NCI-H2081 (cell line): ENCODE results near the gene FAM78A.

Experiments
- DNase-seq, 2 experiments: peaks; one replicate each; lab custom pipeline; 2025; lab: John Stamatoyannopoulos, UW

FAM78A gene, protein sequence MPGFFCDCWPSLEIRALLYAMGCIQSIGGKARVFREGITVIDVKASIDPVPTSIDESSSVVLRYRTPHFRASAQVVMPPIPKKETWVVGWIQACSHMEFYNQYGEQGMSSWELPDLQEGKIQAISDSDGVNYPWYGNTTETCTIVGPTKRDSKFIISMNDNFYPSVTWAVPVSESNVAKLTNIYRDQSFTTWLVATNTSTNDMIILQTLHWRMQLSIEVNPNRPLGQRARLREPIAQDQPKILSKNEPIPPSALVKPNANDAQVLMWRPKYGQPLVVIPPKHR

DNA sequence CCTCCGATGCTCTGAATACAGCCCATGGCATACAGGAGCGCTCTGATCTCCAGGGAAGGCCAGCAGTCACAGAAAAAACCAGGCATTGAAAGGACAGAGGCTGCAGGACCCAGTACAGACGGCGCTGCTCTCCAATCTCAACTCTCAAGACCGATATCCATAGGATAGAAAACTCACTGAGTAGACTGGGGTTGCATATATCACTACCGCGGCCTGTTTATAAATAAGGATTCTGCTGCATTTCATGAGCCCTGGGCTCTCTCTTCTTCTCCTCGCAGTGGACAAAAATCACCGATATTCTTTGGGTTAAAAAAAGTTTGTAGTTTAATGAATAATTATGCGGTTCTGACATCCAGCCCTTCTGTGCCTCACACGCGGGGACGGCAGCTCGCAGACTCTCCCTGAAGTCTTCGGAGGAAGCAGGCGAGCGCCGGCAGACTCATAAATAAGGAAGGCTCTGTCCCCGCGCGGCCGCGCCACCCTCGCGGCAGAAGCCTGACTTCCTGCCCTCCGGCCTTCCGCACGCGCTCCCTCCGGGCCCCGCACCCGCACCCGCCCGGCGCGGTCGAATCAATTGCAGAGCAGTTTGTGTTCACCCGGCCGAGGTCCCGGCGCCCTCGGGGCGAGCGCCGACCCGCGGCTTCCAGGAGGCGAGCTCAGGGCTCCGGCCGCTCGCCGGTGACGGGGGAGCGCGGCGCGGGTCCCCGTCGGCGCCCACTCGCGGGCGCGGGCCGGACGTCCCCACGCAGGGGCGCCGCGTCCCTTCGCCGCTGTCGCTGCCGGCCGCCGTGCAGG lies at the start of gene FAM78A:
Gene FAM78A (minus strand): TSS at position 417 of the 795 bp plus-strand sequence. CDS start 331 bp downstream, at position 86.
- DNase-seq: no peak

DNA sequence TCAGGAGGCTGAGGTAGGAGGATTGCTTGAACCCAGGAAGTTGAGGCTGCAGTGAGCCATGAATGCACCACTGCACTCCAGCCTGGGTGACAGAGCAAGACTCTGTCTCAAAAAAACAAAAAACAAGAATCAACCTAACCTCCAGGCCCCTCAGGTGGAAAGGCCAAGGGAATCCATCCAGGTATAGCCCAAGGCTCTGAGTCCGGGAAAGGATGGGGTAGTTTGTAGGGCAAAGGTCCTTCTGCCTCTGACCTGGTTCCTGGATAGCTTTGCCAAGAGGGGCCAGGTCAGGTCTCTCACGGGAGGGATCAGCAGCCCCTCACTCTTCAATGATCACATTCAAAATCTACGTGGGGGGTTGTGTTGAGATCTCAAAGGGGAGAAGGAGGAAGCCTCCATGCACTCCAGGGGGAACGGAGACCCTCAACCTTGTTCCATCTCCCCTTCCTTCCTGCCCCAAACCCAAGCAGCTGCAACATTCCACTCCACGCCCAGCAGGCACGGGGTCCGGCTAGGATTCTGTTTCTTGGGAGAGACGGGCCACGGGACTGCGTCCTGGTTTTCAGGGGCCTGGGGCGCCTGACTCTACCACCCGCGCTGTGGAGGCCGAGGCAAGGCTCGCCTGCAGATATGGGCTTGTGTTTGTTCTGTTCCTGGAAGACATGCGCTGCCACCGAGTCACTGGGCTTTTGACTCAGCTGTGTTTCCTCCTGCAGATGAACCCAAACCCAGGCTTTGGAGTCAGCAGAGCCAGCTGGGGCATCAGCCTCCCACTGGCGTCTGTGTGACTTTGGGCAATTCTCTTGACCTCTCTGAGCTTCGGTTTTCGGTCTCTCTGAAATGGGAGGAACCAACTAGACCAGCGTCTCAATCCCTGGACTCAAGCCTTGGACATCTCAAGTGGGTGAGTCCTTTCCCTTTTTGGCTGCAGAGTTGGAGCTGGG lies 48.7 kb upstream of the FAM78A start:
- no peak for DNase-seq

DNA sequence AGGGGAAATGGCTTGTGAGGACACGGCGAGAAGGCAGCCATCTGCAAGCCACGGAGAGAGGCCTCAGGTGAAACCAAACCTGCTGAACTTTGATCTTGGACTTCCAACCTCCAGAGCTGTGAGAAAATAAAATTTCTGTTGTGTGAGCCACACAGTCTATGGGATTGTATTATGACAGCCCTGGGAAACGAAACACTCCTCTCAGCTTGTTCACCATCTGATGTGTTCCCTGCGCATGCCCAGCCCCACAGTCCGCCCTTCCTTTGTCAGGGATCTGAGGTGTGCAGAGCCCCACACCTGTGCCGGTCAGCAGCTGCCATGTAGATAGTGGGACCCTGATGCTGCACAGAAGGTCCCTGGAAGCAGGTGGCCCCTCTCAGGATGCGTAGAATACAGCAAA lies 47.3 kb upstream of the FAM78A start:
- DNase-seq: no peak

DNA sequence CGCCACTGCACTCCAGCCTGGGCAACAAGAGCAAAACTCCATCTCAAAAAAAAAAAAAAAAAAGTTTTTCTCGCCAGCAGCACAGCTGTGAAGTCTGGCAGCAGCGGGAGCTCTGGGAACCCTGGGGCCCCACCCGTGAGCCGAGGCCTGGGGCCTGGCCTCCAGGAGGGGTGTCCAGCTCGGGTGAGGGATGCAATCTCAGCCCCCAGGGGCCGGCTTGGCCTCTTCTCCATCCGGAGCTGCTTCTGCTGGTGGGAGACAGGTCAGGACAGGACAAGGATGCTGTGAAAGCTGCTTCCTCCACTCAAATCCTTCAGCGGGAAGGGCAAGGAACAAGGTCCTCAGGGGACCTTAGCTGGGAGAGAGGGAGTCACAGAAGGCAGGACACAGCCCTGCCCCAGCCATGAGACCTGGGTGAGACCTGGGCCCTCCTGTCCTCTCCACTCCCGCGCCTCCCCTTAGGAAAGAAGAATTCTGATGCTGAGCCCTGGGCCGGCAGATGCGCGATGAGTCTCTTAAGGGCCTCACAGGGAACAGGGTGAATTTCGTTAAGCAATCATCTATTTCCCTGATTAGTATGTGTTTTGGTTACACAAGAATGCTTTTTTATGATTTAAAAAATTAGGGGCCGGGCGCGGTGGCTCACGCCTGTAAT lies 43.8 kb upstream of the FAM78A start:
- DNase-seq: no peak

DNA sequence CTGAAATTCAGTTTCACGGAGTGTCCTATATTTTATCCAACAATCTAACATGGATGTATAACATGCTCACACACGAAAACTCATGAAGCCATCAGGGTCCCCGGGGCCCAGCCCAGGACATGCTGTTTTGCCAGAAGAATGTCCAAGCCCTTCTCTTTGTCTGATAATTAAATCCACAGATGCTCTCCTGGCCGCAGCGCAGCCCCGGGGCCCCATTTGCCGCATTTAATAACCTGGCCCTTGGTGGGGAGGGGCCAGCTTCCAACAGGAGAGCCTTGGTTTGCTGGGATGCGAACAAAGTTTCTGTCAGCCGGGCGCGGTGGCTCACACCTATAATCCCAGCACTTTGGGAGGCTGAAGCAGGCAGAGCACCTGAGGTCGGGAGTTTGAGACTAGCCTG lies 43.2 kb upstream of the FAM78A start:
- DNase-seq: no peak

DNA sequence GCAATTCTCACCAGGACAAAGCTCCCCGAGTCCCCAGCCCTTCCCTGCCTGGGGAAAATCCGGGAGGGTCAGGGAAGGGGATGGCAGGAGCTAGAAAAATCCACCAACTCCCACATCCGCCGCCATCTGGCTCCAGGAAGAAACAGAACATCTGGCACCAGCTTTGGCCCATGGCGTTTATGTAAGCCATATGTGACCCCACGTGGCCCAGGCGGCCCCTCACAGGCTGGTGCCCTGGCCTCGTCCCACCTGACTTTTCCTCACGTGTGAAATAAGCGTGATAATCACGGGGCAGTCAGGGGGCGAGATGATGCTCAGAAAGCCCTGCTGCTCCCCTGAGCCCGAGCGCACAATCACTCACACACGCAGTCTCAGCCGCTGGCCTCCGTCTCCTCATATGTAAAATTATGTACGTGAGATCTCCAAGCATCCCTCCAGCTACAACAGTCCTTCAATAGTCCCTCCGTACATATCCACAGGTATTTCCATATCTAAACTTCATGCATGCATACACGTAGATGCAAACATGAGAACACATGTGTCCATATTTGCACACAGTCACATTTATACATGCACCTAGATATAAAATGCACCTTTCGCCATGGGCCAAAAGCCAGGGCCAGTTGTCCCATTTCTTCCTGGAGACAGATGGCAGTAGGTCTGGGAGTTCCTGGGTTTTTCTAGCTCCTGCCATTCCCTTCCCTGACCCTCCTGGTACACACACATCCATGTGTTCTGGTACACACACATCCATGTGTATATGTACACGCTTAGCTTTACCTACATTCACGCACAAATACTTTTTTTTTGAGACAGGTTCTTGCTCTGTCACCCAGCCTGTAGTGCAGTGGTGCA lies 42.1 kb upstream of the FAM78A start:
- DNase-seq: no peak

DNA sequence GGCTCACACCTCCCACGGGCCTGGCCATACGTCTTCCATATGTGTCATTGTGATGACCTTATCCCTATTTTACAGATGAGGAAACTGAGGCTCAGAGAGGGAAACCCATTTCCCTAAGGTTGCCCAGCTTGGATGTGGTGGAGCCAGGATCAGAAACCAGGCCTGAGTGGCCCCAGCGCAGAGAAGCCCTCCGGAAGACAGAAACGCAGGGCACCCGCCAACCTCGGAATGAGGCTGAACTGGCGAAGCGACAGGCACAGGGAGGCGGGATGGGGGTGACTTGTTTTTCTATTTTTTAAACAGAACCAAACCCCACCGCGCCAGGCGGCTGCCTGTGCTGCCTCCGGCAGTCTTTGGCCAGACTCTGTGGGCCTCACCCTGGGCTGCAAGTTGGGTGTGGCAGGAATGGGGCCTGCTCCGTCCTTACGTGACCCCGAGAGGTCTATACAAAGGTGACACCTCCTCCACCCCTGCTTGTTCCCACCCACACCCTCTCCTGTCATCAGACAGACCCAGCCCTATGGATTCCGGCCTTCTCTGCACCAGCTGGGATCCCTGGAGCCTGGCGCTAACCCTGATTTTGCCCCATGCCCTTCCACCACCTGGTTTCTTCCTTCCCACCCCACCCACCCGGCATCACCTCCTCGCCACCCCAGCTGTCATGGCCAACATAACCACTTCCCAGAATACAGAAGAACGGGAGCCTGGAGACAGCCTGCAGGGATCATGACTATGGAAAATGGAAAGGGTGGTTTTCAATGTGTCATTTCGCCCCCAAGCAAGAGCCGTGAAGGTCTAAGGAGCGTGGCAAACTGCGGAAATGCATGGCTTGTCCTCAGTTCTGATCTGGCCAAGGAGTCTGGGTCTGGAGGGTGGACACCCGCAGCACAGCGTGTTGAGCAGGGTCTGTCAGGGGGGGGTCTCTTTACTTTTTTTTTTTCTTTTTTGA lies 36.8 kb upstream of the FAM78A start:
- DNase-seq: no peak

DNA sequence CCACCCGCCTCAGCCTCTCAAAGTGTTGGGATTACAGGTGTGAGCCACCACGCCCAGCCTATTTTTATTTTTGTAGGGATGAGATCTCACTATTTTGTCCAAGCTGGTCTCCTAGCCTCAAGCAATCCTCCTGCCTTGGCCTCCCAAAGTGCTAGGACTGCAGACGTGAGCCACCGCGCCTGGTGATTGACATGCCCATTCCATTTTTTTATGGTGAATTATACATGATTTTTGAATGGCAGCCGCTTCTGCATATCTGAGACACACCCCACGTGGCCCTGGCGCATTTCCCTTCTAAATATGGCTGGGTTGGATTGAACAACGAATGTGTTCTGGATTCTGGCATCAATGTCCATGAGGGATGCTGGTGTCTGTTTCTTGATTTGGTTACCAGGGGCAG lies 35.9 kb upstream of the FAM78A start:
- no peak for DNase-seq

DNA sequence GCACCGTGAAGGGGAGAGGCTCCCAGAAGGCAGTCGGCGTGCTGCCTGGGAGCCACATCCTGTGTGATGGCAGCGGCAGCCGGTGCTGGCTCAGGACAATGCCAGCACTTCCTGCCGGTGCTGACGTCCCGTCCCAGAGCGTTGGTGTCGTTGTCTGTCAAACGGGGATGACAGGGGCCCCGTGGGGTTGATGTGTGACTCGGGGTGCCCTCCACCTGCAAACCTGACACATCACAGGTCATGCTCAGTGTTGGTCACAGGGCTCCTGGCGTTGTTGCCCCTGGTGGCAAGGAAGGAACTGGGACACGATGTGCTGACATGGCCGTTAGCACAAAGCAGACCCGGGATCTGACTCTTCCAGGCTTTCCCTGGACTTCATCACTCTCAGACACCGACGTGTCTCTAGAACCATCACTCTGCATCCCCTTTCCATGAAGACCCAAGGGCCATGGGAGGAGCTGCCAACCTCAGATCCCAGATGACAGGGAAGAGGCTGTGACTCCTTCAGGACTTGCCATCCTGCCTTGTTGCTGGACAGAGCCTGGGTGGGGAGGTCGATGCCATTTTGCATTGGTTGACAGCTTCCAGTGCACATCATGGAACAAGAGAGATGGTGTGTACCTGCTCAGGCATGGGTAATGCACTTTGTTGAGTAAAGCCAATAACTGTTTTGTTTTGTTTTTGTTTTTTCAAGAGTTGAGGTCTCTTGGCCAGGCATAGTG lies 34.7 kb upstream of the FAM78A start:
- no peak for DNase-seq

DNA sequence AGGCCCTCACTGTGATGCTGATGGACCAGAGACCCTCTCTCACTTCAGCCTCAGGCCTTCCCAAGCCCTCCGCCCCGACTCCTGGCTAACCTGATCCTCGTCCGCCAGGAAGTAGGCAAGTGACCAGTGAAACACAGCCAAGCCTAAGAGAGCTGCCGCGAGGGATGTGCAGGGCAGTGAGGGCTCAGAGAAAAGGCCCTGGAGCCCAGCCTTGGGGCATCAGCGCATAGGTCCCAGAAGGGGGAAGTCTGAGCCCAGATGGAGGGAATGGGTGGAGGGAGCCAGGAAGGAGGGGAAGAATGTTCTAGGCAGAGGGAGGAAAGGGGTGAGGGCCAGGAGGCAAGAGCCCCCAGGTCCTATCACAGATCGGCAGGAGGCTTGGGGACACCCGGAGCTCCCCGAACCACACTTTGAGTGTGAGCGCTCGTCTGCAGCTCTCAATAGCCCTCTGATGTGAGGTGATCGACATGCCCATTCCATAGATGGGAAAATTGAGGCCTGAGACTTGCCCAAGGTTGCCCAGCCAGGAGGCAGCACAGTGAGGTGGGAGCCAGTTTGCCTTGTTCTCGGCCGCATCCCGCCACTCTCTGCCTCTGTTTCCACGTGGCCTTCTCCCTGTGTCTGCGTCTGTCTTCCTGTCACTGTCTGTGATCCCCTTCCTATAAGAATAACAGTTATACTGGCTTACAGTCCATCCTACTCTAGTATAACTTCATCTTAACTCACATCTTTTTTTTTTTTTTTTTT lies 33.4 kb upstream of the FAM78A start:
- DNase-seq: no peak

DNA sequence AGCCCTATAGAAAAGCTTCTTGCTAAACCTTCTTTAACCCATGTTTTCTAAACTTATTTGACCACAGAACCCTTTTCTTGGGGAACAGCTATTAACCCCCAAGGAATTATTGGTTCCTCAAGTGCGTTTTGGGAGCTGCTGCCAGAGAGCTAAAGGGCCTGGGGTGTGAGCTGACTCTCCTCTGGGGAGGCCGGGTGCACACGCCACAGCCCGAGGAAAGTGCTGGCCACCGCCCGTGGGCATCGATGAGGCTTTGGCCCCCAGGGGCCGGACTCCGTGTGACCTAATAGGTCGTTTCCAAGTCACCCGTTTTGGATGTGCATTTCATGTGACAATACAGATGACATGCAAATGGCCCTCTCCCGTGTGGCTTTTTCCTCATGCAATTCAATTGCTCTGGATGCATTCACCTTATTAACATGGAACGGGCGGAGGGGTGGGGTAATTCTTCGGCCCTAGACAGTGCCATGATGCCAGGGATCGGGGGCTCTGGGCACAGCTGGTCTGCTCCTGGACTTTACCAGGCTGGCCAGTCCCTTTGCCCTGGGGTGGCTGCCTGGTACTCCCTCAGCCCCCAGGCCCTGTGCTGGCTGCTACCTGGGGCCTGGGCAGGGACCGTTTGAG lies 32.7 kb upstream of the FAM78A start:
- DNase-seq: no peak

DNA sequence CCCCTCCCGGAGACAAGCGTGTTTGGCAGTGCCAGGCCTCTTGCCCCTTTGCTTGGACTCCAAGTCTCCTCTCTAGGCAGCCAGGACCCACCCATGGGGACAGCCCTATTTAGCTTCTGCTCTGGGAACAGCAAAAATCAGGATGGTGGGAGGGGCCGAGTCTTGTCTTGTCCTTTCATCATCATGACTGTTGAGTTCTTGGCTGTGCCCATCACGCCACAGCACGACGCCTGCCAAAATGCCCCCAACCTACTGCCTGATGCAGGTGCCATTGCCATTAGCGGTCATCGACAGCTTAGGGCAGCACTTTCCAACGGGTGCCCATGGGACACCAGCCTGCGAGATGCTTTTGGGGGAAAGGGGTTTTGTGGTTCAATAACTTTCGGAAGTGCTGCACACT lies 32.1 kb upstream of the FAM78A start:
- no peak for DNase-seq

DNA sequence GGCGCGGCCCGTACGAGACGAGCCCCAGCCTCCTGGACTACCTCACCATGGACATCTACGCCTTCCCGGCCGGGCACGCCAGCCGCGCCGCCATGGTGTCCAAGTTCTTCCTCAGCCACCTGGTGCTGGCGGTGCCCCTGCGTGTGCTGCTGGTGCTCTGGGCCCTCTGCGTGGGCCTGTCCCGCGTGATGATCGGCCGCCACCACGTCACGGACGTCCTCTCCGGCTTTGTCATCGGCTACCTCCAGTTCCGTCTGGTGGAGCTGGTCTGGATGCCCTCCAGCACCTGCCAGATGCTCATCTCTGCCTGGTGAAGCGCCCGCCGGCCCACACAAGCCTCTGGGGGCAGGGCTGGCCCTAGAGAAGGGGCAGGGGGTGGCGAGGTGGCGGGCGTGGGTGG lies 31.7 kb upstream of the FAM78A start:
- no peak for DNase-seq

DNA sequence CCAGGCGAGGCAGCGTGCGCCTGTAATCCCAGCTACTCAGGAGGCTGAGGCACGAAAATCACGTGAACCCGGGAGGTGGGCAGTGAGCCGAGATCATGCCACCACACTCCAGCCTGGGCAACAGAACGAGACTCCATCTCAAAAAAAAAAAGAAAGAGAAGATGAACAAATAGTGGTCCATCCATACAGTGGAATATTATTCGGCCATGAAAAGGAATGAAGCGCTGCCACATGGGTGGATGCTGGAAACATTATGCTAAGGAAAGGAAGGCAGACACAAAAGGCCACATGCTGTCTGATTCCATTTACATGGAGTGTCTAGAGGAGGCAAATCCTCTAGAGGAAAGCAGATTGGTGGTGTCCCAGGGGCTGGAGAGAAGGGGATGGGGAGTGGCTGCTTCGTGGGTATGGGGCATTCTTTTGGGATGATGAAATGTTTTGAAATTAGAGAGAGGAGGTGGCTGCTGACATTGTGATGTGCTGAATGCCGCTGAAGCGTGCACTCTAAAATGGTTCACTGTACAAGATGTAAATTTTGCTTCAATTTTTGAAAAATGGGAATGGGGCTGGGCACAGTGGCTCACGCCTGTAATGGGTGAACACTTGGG lies 30.2 kb upstream of the FAM78A start:
- DNase-seq: no peak

DNA sequence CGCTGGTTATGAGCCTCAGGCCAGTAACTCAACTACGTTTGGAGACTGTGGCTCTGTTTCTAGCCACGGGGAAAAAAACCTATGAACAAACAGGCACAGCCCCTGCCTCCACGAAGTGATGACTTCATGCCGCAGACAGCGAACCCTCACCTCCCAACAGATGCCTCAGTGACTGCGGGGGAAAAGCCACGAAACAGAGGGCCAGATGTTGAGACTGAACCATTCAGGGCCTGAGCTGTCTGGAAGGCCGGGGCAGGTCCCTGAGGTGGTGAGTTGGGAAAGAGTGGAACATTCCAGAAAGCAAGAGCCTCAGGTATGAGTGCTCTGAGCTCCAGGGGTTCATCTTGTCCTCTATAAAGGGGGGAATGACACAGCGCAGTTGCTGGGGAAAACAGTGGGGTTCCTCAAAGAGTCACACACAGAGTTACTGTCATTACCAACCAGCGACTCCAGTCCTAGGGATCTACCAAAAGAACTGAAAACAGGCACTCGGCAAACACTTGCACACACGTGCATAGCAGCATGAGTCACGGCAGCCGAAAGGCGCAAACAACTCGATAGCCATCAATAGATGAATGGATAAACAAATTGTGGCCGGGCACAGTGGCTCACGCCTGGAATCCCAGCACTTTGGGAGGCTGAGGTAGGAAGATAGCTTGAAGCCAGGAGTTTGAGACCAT lies 28.5 kb upstream of the FAM78A start:
- DNase-seq: no peak

DNA sequence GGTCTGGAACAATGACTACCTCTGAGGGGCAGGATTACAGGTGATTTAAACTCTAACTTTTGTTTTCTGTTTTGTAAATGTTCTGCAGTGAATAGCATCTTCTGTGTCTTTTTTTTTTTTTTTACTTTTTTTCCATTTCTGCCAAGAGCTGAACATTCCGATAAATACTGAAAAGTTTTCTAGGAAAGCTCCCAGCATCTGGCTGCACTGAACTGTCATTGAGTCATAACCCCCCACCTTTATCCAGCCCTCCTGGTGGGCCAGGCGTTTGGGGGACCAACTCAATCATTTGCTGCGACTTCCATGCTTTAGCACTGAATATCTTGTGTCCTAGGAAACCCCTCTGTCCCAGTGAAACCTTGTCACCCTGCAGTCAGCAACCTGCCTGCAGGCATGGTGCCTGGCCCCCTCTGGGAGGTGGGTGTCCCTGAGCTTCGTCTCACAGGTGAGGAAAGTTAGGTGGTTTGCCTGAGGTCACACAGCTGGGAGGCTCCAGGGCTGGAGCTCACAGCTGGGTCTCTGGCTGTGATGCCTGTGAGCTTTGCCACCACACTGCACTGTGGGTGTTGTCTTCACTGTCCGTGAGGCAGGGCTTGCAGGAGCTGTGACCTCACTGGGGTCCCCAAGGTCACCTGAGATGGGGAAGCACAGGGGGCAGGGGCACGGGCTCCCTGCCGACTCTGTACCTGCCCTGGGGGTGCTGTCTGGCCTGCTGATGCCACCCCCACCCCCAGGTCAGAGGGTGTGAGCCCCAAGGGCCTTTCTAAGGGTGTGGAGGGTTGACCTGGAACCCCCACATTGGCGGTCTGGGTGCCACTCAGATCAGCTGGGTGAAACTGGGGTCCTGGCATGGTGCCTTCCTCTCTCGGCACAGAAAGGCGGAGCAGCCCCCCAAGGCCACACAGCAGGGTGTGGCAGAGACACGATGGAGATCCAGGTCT lies 27.3 kb upstream of the FAM78A start:
- DNase-seq: no peak
